ENCODE data around the gene HDDC3.

GRCh38 chr15:90921887-90922286 lies 10.5 kb downstream of the HDDC3 start:
- TF ChIP-seq CTCF (IDR thresholded peaks at IDR 0.05) (no peak), ZFX (IDR thresholded peaks at IDR 0.05; ENCODE audit: borderline replicate concordance) (no peak)
